Measurements from ENCODE around the gene EXT2. TPM values are rescaled to one million over a fixed set of nuclear protein-coding genes. Genes with fewer than 3 reads are reported as not detected.

Gene EXT2
- total RNA-seq, 1 donor: 174 TPM

DNA sequence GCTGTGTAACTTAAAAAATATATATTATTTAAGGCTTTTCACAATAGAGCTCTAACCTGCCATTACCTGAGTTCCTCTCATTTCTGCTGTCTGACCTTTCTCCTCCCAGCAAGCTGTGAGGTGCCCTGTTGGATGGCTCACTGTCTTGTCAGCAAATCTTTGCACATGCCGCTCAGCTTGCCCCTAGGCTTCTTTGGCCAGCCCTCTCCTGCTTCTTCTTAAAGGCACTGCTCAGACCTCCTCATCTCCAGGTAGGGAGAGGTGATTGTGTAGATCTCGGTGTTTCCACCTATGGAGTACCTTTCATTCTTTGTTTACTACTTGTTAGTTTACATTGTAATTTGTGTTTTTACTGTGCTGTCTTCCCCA, 96.5 kb downstream of the EXT2 start:
- no peaks in the 10 kb centered on the region for H3K4me1 ChIP-seq (ENCODE audit: insufficient read depth, low read length)
- no peak overlapping the region for H3K4me3 ChIP-seq (ENCODE audit: insufficient read depth, low read length)
- H2AFZ ChIP-seq (ENCODE audit: low read length): no peak overlapping the region
- no peak for DNase-seq (ENCODE audit: insufficient read length, low spot score, missing footprints)
- H3K36me3 ChIP-seq (ENCODE audit: insufficient read depth, low read length): peaks cover 6% of the 10 kb centered on the region
- no peak overlapping the region for H3K4me2 ChIP-seq (ENCODE audit: insufficient read depth, low read length)
- no peak overlapping the region for H3K27ac ChIP-seq (ENCODE audit: low read depth, low read length)
- TF ChIP-seq, protein P1, sequence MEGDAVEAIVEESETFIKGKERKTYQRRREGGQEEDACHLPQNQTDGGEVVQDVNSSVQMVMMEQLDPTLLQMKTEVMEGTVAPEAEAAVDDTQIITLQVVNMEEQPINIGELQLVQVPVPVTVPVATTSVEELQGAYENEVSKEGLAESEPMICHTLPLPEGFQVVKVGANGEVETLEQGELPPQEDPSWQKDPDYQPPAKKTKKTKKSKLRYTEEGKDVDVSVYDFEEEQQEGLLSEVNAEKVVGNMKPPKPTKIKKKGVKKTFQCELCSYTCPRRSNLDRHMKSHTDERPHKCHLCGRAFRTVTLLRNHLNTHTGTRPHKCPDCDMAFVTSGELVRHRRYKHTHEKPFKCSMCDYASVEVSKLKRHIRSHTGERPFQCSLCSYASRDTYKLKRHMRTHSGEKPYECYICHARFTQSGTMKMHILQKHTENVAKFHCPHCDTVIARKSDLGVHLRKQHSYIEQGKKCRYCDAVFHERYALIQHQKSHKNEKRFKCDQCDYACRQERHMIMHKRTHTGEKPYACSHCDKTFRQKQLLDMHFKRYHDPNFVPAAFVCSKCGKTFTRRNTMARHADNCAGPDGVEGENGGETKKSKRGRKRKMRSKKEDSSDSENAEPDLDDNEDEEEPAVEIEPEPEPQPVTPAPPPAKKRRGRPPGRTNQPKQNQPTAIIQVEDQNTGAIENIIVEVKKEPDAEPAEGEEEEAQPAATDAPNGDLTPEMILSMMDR (IDR thresholded peaks at IDR 0.05; ENCODE audit: extremely low read depth, low read depth, low read length): no peak
- no peaks in the 10 kb centered on the region for H3K79me2 ChIP-seq (ENCODE audit: insufficient read depth, low read length)
- H3K27me3 ChIP-seq (ENCODE audit: insufficient read depth, low read length): no peaks in the 10 kb centered on the region
- peaks cover 4% of the 10 kb centered on the region for H3K9me3 ChIP-seq (ENCODE audit: low read depth, low read length)
- H4K20me1 ChIP-seq (ENCODE audit: insufficient read depth, low read length): peaks cover 8% of the 10 kb centered on the region

DNA sequence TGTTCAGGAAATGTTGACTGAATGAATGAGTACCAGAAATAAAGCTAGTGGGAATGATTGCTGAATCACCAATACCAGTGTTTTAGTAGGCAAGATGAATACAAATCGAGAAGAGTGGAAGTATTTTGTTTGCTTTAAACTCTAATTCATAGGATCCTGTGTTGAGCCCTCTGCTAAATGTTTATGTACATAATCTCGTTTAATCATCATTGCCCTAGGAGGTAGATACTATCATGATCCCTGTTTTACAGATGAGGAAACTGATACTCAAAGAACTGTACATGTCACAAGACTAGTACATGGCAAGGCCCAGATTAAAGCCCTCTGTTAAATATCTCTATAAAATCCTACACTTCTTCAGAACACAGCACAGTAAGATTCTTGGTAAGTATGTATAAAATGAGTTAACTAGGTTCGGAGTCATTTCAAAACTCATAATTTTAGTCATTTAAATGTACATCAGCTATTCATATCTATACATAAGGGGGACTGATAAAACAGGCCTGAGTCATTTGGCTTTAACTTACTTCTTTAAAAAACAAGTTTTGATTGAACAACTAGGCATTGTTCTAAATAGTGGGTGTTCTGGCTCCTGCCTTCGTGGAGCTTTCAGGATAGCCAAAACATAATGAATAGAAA, 97.1 kb downstream of the EXT2 start:
- H3K27ac ChIP-seq (ENCODE audit: low read depth, low read length): no peak overlapping the region
- no peaks in the 10 kb centered on the region for H3K27me3 ChIP-seq (ENCODE audit: insufficient read depth, low read length)
- TF ChIP-seq, protein P1 (IDR thresholded peaks at IDR 0.05; ENCODE audit: extremely low read depth, low read depth, low read length): no peak
- H3K36me3 ChIP-seq (ENCODE audit: insufficient read depth, low read length): peaks cover 6% of the 10 kb centered on the region
- no peak overlapping the region for H3K4me2 ChIP-seq (ENCODE audit: insufficient read depth, low read length)
- H3K4me3 ChIP-seq (ENCODE audit: insufficient read depth, low read length): no peak overlapping the region
- H3K79me2 ChIP-seq (ENCODE audit: insufficient read depth, low read length): no peaks in the 10 kb centered on the region
- peaks cover 8% of the 10 kb centered on the region for H4K20me1 ChIP-seq (ENCODE audit: insufficient read depth, low read length)
- no peaks in the 10 kb centered on the region for H3K4me1 ChIP-seq (ENCODE audit: insufficient read depth, low read length)
- H3K9me3 ChIP-seq (ENCODE audit: low read depth, low read length): peaks cover 4% of the 10 kb centered on the region
- no peak for DNase-seq (ENCODE audit: insufficient read length, low spot score, missing footprints)
- no peak overlapping the region for H2AFZ ChIP-seq (ENCODE audit: low read length)

DNA sequence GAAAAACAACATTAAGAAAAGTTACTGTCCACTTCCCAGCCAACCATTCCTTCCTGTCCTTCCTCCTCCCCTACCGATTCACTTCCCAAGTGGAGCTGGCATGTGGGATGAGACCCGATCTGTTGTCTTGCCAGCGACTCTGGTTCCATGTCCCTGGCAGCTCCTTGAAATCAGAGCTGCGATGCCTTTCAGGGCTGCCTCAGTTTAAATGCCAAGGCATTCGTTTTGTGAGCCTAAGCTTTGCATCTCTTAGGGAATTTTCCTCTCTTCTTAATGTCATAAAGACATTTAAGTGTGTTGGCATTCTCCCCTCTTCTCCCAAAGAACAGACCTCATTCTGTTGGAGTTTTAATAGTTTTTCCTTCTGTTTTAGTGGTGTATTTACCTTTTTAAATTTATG, 98.4 kb downstream of the EXT2 start:
- TF ChIP-seq, protein P1 (IDR thresholded peaks at IDR 0.05; ENCODE audit: extremely low read depth, low read depth, low read length): no peak
- Histone ChIP-seq H3K79me2 (ENCODE audit: insufficient read depth, low read length) (no peaks in the 10 kb centered on the region), H3K4me1 (ENCODE audit: insufficient read depth, low read length) (no peaks in the 10 kb centered on the region), H3K27ac (ENCODE audit: low read depth, low read length) (no peak overlapping the region), H3K36me3 (ENCODE audit: insufficient read depth, low read length) (peaks cover 6% of the 10 kb centered on the region), H4K20me1 (ENCODE audit: insufficient read depth, low read length) (peaks cover 8% of the 10 kb centered on the region), H2AFZ (ENCODE audit: low read length) (no peak overlapping the region), H3K27me3 (ENCODE audit: insufficient read depth, low read length) (no peaks in the 10 kb centered on the region), H3K4me3 (ENCODE audit: insufficient read depth, low read length) (no peak overlapping the region), H3K4me2 (ENCODE audit: insufficient read depth, low read length) (no peak overlapping the region), H3K9me3 (ENCODE audit: low read depth, low read length) (no peaks in the 10 kb centered on the region)
- DNase-seq (ENCODE audit: insufficient read length, low spot score, missing footprints): no peak

DNA sequence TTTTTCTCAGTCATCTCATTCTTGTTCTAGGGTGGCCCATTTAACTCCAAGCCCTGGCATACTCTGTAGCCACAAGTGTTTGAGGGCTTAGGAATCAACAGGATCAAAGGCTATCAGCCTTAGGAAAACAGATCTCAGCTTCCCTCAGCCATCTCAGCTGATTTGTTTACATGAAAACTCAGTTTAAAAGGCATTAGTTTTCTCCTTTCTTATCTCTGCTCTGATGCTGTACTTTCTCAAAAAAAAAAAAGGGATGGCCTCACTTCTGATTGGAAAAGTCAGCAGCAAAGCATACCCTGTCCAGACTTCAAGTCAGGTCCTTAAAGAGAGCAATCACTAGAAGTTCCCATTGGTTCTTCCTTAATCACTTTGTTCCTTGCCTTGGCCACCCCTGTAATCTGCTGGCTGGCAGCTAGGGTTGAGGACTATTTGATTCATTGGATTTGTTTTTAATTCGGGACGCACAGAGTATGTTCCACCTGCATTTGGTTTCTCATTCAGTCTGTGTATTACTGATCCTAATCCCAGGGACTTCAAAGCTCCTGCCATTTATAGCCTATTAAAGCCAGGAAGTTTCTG, 102.8 kb downstream of the EXT2 start:
- Histone ChIP-seq H4K20me1 (ENCODE audit: insufficient read depth, low read length) (peaks cover 3% of the 10 kb centered on the region), H3K4me2 (ENCODE audit: insufficient read depth, low read length) (no peak overlapping the region), H3K79me2 (ENCODE audit: insufficient read depth, low read length) (no peaks in the 10 kb centered on the region), H3K4me1 (ENCODE audit: insufficient read depth, low read length) (no peaks in the 10 kb centered on the region), H2AFZ (ENCODE audit: low read length) (no peak overlapping the region), H3K36me3 (ENCODE audit: insufficient read depth, low read length) (no peaks in the 10 kb centered on the region), H3K27ac (ENCODE audit: low read depth, low read length) (no peak overlapping the region), H3K9me3 (ENCODE audit: low read depth, low read length) (no peaks in the 10 kb centered on the region), H3K4me3 (ENCODE audit: insufficient read depth, low read length) (no peak overlapping the region), H3K27me3 (ENCODE audit: insufficient read depth, low read length) (no peaks in the 10 kb centered on the region)
- TF ChIP-seq, protein P1 (IDR thresholded peaks at IDR 0.05; ENCODE audit: extremely low read depth, low read depth, low read length): no peak
- DNase-seq (ENCODE audit: insufficient read length, low spot score, missing footprints): no peak
